T1000 (cell line): ENCODE measurements around the gene ANKS4B.
A peak's percentile ranks its signal among the peaks of the same experiment; 100 is the strongest.
"Not testable (repeated sequence)": the region's sequence is repeated elsewhere in the genome, so short reads cannot be mapped to it uniquely, and the experiment has no call there.

Experiments
- DNase-seq: peaks from one replicate; lab custom pipeline; 2025; ENCODE audit warnings: mixed read lengths; lab: John Stamatoyannopoulos, UW

Gene ANKS4B

DNA sequence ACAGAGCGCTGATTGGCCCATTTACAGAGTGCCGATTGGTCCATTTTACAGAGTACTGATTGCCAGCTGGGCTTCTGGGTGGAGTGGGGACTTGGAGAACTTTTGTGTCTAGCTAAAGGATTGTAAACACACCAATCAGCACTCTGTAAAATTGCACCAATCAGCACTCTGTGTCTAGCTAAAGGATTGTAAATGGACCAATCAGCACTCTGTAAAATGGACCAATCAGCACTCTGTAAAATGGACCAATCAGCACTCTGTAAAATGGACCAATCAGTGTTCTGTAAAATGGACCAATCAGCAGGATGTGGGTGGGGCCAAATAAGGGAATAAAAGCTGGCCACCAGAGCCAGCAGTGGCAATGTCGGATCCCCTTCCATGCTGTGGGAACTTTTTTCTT, 56.3 kb downstream of the ANKS4B start:
- not testable (repeated sequence) for DNase-seq

DNA sequence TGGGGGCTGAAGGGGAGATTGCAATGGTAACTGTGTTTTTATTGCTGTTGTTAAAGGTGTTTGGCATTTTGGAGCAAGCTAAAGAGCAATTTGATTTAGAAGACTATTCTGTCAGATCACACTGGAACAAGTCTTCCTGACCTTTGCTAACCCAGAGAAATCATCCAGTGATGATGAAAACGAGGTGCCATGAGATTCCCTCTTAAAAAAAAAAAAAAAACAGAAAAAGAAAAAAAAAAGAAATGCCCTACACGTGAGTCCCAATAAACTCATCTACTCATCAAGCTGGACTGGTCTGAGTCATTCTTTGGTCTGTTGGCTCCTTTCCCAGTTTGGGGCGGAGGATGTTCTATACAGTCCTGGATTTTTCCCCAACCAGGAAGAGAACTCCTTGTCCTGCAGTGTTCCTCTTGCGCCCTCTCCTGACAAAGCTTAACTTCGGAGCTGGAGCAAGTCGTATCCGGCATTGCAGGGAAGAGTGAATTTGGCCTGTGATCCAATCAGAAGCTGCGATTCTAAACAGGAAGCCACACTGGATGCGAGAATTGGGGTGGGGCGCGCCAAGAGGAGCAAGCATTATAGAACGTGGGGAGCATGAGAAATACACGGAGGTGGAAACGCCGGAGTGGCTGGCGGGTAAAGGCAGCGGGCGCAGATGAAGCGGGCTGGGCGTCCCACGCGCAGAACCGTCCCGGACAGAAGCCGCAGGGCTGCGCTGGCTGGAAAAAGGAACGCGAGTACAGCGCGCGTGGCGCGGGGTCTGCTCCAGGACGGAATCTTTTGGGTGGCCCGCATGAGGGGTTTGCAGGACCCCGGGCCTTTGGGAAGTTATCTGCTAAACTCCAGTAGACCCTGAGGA, 67.0 kb downstream of the ANKS4B start:
- DNase-seq = peak; percentile 98

DNA sequence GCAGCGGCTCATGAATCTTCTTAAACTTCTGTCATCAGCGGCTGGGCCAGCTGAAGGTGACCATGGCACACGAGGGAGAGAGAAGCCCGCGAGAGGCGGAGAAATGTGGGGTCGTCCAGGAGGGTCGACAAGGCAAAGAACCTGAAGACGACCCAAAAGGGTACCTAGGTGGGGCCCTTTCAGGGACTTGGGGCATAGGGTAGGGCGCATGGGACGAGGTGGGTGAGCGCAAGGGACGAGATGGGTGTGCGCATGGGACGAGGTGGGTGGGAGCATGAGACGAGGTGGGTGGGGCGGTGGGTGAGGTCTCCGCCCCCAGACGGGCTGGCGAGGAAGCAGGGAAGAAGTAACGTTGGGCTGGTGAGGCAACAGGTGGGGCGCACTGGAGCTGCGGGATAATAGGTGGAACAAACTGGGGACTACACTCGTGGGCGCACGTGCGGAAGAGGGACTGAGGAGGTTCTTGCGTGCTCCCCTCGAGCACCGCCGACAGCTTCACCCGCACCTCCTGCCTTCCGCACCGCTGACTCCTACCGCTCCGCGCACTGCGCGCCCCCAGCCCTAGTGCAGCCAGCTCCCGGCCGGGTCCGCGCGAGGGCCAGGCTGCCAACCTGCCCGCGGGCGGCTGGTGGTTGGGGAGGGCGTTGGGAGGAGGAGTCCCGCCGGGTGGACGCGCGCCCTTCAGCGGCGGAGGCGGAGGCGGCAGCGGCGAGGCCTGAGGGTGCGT, 67.8 kb downstream of the ANKS4B start:
- DNase-seq = peak; percentile 65

DNA sequence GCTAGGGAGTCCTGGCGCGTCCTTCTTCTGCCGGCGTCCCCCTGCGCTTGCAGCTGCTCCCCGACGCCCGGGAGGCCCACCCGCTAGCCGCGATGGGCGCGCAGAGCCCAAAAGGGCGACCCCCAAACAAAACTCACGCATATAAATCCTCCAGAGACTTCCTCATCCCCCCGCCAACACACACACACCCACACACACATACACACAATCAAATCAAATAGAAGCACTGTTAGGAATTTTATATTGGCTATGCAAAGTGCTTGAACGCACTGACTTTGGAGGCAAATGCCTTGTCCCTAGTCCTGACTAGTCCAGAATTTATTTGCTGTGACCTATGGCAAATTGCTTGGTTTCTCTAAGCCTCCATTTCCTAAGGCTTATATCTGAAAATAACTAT, 68.4 kb downstream of the ANKS4B start:
- DNase-seq = no peak

DNA sequence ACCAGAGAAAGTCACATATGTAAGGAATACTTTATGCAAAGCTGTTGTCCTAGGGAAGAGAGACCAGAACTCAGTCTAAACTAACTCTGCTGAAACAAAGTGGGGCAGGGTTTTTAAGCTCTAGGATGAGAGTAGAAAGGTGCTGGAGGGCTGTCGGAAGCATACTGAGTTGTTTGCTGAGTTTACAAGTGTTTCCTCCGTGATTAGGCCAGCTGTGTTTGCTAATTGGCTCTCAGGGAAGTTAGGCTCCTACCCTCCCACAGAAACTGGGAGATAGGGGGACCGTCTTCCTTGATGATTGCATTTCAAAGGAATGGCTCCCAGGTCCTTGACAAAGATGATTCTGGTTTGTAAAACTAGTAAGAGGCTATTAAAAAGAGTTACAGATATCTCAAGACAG, 69.0 kb downstream of the ANKS4B start:
- DNase-seq = no peak

DNA sequence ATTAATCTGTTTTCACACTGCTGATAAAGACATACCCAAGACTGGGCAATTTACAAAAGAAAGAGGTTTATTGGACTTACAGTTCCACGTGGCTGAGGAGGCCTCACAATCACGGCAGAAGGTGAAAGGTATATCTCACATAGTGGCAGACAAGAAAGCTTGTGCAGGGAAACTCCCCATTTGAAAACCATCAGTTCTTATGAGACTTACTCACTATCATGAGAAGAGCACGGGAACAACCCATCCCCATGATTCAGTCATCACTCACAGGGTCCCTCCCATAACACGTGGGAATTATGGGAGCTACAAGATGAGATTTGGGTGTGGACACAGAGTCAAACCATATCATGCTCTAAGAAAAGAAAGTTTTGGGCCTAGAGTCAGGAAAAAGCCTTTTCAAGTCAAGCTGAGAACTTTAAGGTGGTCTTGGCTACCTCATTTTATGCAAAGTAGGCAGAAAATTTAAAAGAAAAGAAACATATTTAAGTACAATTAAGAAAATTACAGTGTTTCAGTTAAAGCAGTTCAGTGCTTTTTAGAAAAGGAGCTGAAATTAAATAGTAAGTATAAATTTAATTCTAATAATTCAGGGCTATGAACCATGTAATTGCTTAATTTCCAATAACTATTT, 69.5 kb downstream of the ANKS4B start:
- DNase-seq = peak; percentile 30
